GM12878 (cell line): ENCODE results near the gene MYO18B. TPM values are rescaled to one million over a fixed set of nuclear protein-coding genes. Genes with fewer than 3 reads are reported as not detected.

ENCODE experiments used
- ATAC-seq: fragments of 200-7000 bp; cut with Tn5 transposase; 3 replicates; pipeline ENCODE4 v1.9.1; 2020; ENCODE audit warnings: mild to moderate bottlenecking, moderate library complexity
- BruUV-seq: library from RNA; stranded (reverse); fragments of 400-500 nt; replicated peaks from 2 replicates; lab custom pipeline; 2021; lab: Mats Ljungman, UMichigan
- CTCF ChIA-PET: fragments of 300-600 bp; sonication (Branson Sonifier 250); formaldehyde crosslinking; extraction: SDS; loops from one replicate; lab custom pipeline; 2021; ENCODE audit warnings: inconsistent platforms; lab: Yijun Ruan, JAX
- POLR2A ChIA-PET: fragments of 350-600 bp; formaldehyde crosslinking; extraction: SDS; loops from one replicate; lab custom pipeline; 2021; ENCODE audit warnings: inconsistent platforms; lab: Charles Lee
- RAD21 ChIA-PET: fragments of 300-600 bp; sonication (Branson Sonifier 250); formaldehyde crosslinking; loops from one replicate; lab custom pipeline; 2023; ENCODE audit warnings: antibody characterized with exemption; ENCODE audit not compliant: unreplicated experiment; lab: Charles Lee
- SMC1A ChIA-PET: fragments of 300-600 bp; sonication (Branson Sonifier 250); formaldehyde crosslinking; loops from one replicate; lab custom pipeline; 2023; ENCODE audit not compliant: unreplicated experiment, uncharacterized antibody; lab: Charles Lee
- DNase-seq: peaks from one replicate; pipeline ENCODE4 v3.0.0-alpha.2; 2011; ENCODE audit warnings: low read depth, low spot score
- FAIRE-seq: peaks from 3 replicates; lab custom pipeline; 2011; peaks lifted over from hg19 to GRCh38; lab: Jason Lieb, UNC
- H2AFZ ChIP-seq: 2 replicates; pipeline ENCODE4 v1.6.0; 2011; ENCODE audit warnings: low read depth, low read length, control low read depth; ENCODE audit not compliant: control insufficient read depth
- H3K27ac ChIP-seq: 2 replicates; pipeline ENCODE4 v1.5.1; 2011; ENCODE audit warnings: control low read depth; ENCODE audit not compliant: control insufficient read depth, insufficient read depth
- H3K27me3 ChIP-seq, 2 experiments: replicated peaks in 1 of 2; 2 replicates each; pipeline versions ENCODE4 v1.6.0 to v1.6.1; 2011; ENCODE audit warnings: low read length in 1 of 2; ENCODE audit not compliant: control insufficient read depth in 2 of 2, insufficient read depth in 2 of 2
- H3K36me3 ChIP-seq, 2 experiments: 2 replicates each; pipeline ENCODE4 v1.5.1; 2011; ENCODE audit warnings: low read length in 1 of 2; ENCODE audit not compliant: control insufficient read depth in 2 of 2, insufficient read depth in 2 of 2
- H3K4me1 ChIP-seq: 2 replicates; pipeline ENCODE4 v1.6.1; 2011; ENCODE audit warnings: mild to moderate bottlenecking, low read length, moderate library complexity, mixed read lengths; ENCODE audit not compliant: control insufficient read depth, insufficient read depth
- H3K4me2 ChIP-seq: 2 replicates; pipeline ENCODE4 v1.6.0; 2011; ENCODE audit warnings: control low read depth; ENCODE audit not compliant: control insufficient read depth, insufficient read depth
- H3K4me3 ChIP-seq: fragments of 200-600 bp; sonication (generic); 2 replicates; pipeline ENCODE4 v1.5.1; 2016
- H3K79me2 ChIP-seq: 2 replicates; pipeline ENCODE4 v1.6.0; 2011; ENCODE audit warnings: low read length; ENCODE audit not compliant: control insufficient read depth, insufficient read depth
- H3K9ac ChIP-seq: 2 replicates; pipeline ENCODE4 v1.8.0; 2011; ENCODE audit warnings: low read length, control low read depth, mixed read lengths; ENCODE audit not compliant: control insufficient read depth, insufficient read depth
- H3K9me3 ChIP-seq: replicated peaks from 3 replicates; pipeline ENCODE4 v1.5.1; 2011; ENCODE audit warnings: mild to moderate bottlenecking, low read length; ENCODE audit not compliant: control insufficient read depth, insufficient read depth
- H4K20me1 ChIP-seq: 2 replicates; pipeline ENCODE4 v1.6.0; 2011; ENCODE audit not compliant: control insufficient read depth, insufficient read depth
- BCL11A ChIP-seq: IDR thresholded peaks from 2 replicates; pipeline ENCODE4 v1.6.1; 2011; ENCODE audit warnings: low read depth, low read length
- ESRRA ChIP-seq: IDR thresholded peaks from 2 replicates; pipeline ENCODE4 v1.6.1; 2012; ENCODE audit warnings: mild to moderate bottlenecking, low read length, improper control_type of control experiment
- HDAC2 ChIP-seq: fragments of 200-600 bp; sonication (generic); IDR thresholded peaks from 2 replicates; pipeline ENCODE4 v1.6.1; 2017
- JUNB ChIP-seq: IDR thresholded peaks from 2 replicates; pipeline ENCODE4 v1.6.1; 2016; ENCODE audit warnings: antibody characterized with exemption, mild to moderate bottlenecking
- MYB ChIP-seq: fragments of 150-350 bp; IDR thresholded peaks from 2 replicates; pipeline ENCODE4 v1.6.1; 2014; ENCODE audit warnings: mild to moderate bottlenecking, low read depth, low read length, borderline replicate concordance
- POLR2AphosphoS2 ChIP-seq: IDR thresholded peaks from 2 replicates; pipeline ENCODE4 v1.6.1; 2011; ENCODE audit warnings: low read depth, mild to moderate bottlenecking, low read length, improper control_type of control experiment, moderate library complexity
- RAD21 ChIP-seq: IDR thresholded peaks from 2 replicates; pipeline ENCODE4 v1.6.1; 2011; ENCODE audit warnings: mild to moderate bottlenecking, low read depth, low read length, moderate library complexity; ENCODE audit not compliant: insufficient read depth
- RBBP5 ChIP-seq: fragments of 200-600 bp; sonication (generic); conservative IDR thresholded peaks from 2 replicates; pipeline ENCODE4 v1.6.1; 2016
- SMAD1 ChIP-seq: fragments of 450-650 bp; IDR thresholded peaks from 2 replicates; pipeline ENCODE4 v1.6.1; 2018; ENCODE audit warnings: mild to moderate bottlenecking, low read depth; ENCODE audit not compliant: partially characterized antibody
- TCF12 ChIP-seq: IDR thresholded peaks from 2 replicates; pipeline ENCODE4 v1.6.1; 2011; ENCODE audit warnings: low read depth, mild to moderate bottlenecking, low read length
- WGBS: methylation state at CpG from one replicate; pipeline ENCODE4 v1.1.6; 2016; ENCODE audit warnings: low lambda C conversion rate; ENCODE audit not compliant: insufficient replicate concordance, insufficient coverage; ENCODE audit errors: missing lambda C conversion rate; 5-methylcytosine and 5-hydroxymethylcytosine counted together
- in situ Hi-C: fragments of 300-500 bp; cut with MboI; formaldehyde crosslinking; loops from 9 replicates; pipeline ENCODE4 v1.14.3; 2018; ENCODE audit warnings: mixed read lengths
- intact Hi-C: fragments of 100-400 bp; cut with micrococcal nuclease; formaldehyde crosslinking; loops from one replicate; pipeline ENCODE4 v1.14.2; 2022; ENCODE audit not compliant: unreplicated experiment
- polyA plus RNA-seq, 11 experiments: library from polyadenylated mRNA; depleted of rRNA in 4 of 11; unstranded in 6 of 11; stranded (reverse) in 5 of 11; fragments of >200 nt; fragmentation: Nextera tagmentation in 4 of 11; fragmentation: Illumina TruSeq in 1 of 11; extraction: Ambion mirVana in 4 of 11; extraction: Trizol in 1 of 11; gene quantifications; 1 replicate in 1 of 11; 2 replicates in 10 of 11; pipeline versions ENCODE4 v1.2.1 to v1.2.3, GENCODE V29; 2011 to 2016; ENCODE audit warnings: inconsistent platforms in 2 of 11, missing spikeins in 2 of 11, low read depth in 1 of 11
- total RNA-seq, 4 experiments: library from RNA; depleted of rRNA in 3 of 4; stranded (reverse); fragments of >200 nt in 3 of 4; fragmentation: Illumina TruSeq in 1 of 4; extraction: Trizol in 1 of 4; gene quantifications; 2 replicates each; pipeline versions ENCODE4 v1.2.1 to v1.2.3, GENCODE V29; 2013 to 2021
- TF ChIP-seq, protein P1 (sequence below): fragments of 450-650 bp; IDR thresholded peaks from 2 replicates; pipeline ENCODE4 v1.6.1; 2017; ENCODE audit warnings: low read depth, mild to moderate bottlenecking, moderate library complexity

Gene MYO18B
- total and polyA plus RNA-seq, 10 of the 15 experiments (the other 5 are each of a cell fraction or from before 2014, with no cell fraction given) = 0.05 to 2.1 (median 0.51) TPM; not detected in 1

DNA sequence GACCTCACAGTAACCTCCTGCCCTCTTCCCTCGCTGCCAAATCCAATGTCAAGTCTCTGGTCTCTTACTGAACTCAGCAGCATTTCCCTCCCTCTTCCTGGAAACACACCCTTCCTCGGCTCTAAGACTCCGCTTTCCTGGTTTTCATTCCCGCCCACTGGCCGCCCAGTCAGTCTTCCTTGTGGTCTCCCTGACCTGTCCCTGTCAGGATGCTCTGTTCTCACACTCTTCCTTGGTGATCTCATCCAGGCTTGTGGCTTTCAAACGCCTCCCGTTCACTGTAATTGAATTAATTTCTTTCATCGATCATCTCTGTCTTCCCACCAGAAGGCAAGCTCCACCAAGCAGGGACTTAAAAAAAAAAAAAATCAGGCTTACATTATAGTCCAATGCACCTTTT, 33.5 kb downstream of the MYO18B start:
- Histone ChIP-seq H3K27me3 (no peaks in the 10 kb centered on the region), H3K27ac (no peak overlapping the region), H3K36me3 (no peaks in the 10 kb centered on the region), H3K4me2 (no peak overlapping the region), H4K20me1 (no peaks in the 10 kb centered on the region), H3K9ac (no peak overlapping the region), H3K4me3 (no peak overlapping the region), H3K4me1 (no peaks in the 10 kb centered on the region), H3K79me2 (no peaks in the 10 kb centered on the region), H2AFZ (no peak overlapping the region), H3K9me3 (no peaks in the 10 kb centered on the region; the same call in 2 of the 3 replicates)
- ATAC-seq = no peak
- no peak for DNase-seq
- BruUV-seq = no TSS peak
- intact Hi-C loops = loop anchor here (10.0 kb wide), 1 partner anchor 541 kb away; no protein-coding TSS in a partner anchor
- in situ Hi-C loops = loop anchor here (10.0 kb wide), 1 partner anchor 541 kb away; no protein-coding TSS in a partner anchor
- TF ChIP-seq, protein P1, sequence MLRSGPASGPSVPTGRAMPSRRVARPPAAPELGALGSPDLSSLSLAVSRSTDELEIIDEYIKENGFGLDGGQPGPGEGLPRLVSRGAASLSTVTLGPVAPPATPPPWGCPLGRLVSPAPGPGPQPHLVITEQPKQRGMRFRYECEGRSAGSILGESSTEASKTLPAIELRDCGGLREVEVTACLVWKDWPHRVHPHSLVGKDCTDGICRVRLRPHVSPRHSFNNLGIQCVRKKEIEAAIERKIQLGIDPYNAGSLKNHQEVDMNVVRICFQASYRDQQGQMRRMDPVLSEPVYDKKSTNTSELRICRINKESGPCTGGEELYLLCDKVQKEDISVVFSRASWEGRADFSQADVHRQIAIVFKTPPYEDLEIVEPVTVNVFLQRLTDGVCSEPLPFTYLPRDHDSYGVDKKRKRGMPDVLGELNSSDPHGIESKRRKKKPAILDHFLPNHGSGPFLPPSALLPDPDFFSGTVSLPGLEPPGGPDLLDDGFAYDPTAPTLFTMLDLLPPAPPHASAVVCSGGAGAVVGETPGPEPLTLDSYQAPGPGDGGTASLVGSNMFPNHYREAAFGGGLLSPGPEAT = no peak
- TF ChIP-seq JUNB (no peak), ESRRA (no peak), MYB (no peak), BCL11A (no peak), TCF12 (no peak), SMAD1 (no peak), HDAC2 (no peak), RBBP5 (no peak), RAD21 (no peak), POLR2AphosphoS2 (no peak)
- POLR2A ChIA-PET = no interaction called here
- no peak for FAIRE-seq
- CTCF ChIA-PET = interaction anchor here (1.1 to 1.6 kb wide), 2 partner anchors 232 to 555 kb away, joined by 5 to 7 read pairs; no protein-coding TSS in a partner anchor
- 22% methylated on average over 6 of the region's 8 CpGs for WGBS
- SMC1A ChIA-PET = no interaction called here
- RAD21 ChIA-PET = interaction anchor here (0.7 kb wide), 1 partner anchor 228 kb away, joined by 3 read pairs; no protein-coding TSS in a partner anchor
